ENCODE results near the gene FUT3. TPM values are rescaled to one million over a fixed set of nuclear protein-coding genes. Genes with fewer than 3 reads are reported as not detected.

The FUT3 gene
- total and polyA plus RNA-seq, 2 of the 4 experiments (the other 2 are of a cell fraction) = not detected

DNA sequence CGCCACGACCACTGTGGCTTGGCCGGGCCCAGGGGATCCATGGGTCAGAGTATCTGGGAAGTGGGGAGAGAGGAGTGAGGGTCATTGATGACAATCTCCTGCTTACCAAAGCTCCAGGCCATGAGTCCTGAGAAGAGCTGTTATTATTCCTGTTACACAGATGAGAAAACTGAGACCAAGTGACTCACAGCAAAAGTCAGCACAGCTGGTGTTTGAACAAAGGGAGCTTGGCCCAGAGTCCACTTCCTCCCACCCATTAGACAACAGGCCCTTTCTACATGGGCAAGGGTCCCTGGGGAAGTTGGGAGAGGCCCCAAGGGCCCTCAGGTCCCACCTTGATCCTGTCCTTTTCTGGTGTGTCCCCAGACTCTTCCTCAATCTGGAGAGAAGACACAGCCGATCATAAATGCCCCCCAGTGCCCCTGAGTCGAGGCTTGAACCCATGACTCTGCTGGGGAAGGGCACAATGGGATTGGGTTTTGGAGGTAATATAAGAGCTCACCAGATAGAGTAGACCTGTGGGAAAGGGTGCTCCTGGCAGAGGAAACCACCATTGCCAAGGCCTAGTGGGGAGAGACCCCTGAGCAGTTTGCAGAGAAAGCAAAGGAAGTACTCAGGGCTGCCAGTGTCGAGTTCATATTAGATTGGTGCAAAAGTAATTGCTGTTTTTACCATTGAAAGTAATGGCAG lies 18.6 kb downstream of the FUT3 start:
- BruUV-seq (replicated peaks) = no TSS peak
- Histone ChIP-seq H2AK5ac (ENCODE audit: low read depth, low read length) (no peak overlapping the region), H3K27me3 (ENCODE audit: control insufficient read depth, insufficient read depth, low read length) (peaks cover 3% of the 10 kb centered on the region; the same call in 1 of the 2 replicates), H3K18ac (ENCODE audit: low read depth, low read length) (no peak overlapping the region), H3K14ac (replicated peaks; ENCODE audit: low read depth, low read length) (no peak overlapping the region), H2BK20ac (ENCODE audit: low read depth, low read length) (no peak overlapping the region), H3K27ac (ENCODE audit: insufficient read depth, low read length) (no peak overlapping the region), H2BK15ac (ENCODE audit: low read depth, low read length) (no peak overlapping the region), H2BK5ac (ENCODE audit: low read depth, low read length, poor library complexity, severe bottlenecking) (no peak overlapping the region), H4K20me1 (ENCODE audit: insufficient read depth, low read length) (no peaks in the 10 kb centered on the region), H3K4me2 (ENCODE audit: low read depth, low read length) (no peak overlapping the region), H4K5ac (ENCODE audit: low read depth, low read length) (no peak overlapping the region), H3K23ac (ENCODE audit: low read depth, low read length) (no peak overlapping the region), H3K4ac (ENCODE audit: low read depth, low read length) (no peak overlapping the region), H2AK9ac (replicated peaks; ENCODE audit: low read depth, low read length, poor library complexity) (no peak overlapping the region), H3K9ac (ENCODE audit: low read depth, low read length) (no peak overlapping the region), H3K4me3 (ENCODE audit: insufficient read depth, low read depth, low read length) (no peak overlapping the region), H2BK120ac (ENCODE audit: low read depth, low read length) (no peak overlapping the region), H3K9me1 (ENCODE audit: insufficient read depth, low read length) (peaks cover 4% of the 10 kb centered on the region; the same call in 1 of the 2 replicates), H3K56ac (ENCODE audit: extremely low read depth, insufficient read depth, low read length) (no peak overlapping the region), H3K9me3 (ENCODE audit: control insufficient read depth, insufficient read depth, low read length) (no peaks in the 10 kb centered on the region), H3K4me1 (ENCODE audit: control insufficient read depth, insufficient read depth, low read length) (peaks cover 9% of the 10 kb centered on the region), H4K8ac (ENCODE audit: low read depth in 2 of 2, low read length in 2 of 2) (no peak overlapping the region), H2AFZ (replicated peaks; ENCODE audit: low read length, poor library complexity) (no peak overlapping the region), H3K36me3 (ENCODE audit: control insufficient read depth, insufficient read depth, low read length) (no peaks in the 10 kb centered on the region), H3K79me1 (ENCODE audit: low read depth in 1 of 2, low read length in 2 of 2) (peaks cover 0 to 6% of the 10 kb centered on the region in 2 experiments; a peak in 2 of 4 replicates), H4K91ac (ENCODE audit: insufficient read depth, low read depth, low read length) (no peak overlapping the region)
- DNase-seq = no peak
- dilution Hi-C loops (cut with HindIII; ENCODE audit: low sequenced_read_pairs, unreplicated experiment) = no loop called here
- TF ChIP-seq RFX5 (IDR thresholded peaks at IDR 0.05; ENCODE audit: low read depth, low read length) (no peak), NFE2L2 (IDR thresholded peaks at IDR 0.05; ENCODE audit: low read depth, low read length) (no peak), RAD21 (IDR thresholded peaks at IDR 0.05; ENCODE audit: low read length) (no peak), BHLHE40 (IDR thresholded peaks at IDR 0.05; ENCODE audit: low read depth, low read length) (no peak), CEBPB (IDR thresholded peaks at IDR 0.05; ENCODE audit: low read depth, low read length) (no peak), RCOR1 (IDR thresholded peaks at IDR 0.05; ENCODE audit: insufficient replicate concordance, low read length) (no peak), MAZ (IDR thresholded peaks at IDR 0.05; ENCODE audit: borderline replicate concordance, low read depth, low read length) (no peak)
- TF ChIP-seq, protein P1, sequence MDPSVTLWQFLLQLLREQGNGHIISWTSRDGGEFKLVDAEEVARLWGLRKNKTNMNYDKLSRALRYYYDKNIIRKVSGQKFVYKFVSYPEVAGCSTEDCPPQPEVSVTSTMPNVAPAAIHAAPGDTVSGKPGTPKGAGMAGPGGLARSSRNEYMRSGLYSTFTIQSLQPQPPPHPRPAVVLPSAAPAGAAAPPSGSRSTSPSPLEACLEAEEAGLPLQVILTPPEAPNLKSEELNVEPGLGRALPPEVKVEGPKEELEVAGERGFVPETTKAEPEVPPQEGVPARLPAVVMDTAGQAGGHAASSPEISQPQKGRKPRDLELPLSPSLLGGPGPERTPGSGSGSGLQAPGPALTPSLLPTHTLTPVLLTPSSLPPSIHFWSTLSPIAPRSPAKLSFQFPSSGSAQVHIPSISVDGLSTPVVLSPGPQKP (IDR thresholded peaks at IDR 0.05; ENCODE audit: borderline replicate concordance, low read depth, low read length) = no peak
- ATAC-seq (ENCODE audit: low read depth) = no peak
- in situ Hi-C loops (cut with MboI; ENCODE audit: low sequenced_read_pairs) = no loop called here
- POLR2A ChIA-PET (ENCODE audit: unreplicated experiment) = no interaction called here
- WGBS, 2 experiments (ENCODE audit: extremely low coverage in 2 of 2, insufficient read length in 1 of 2) = 73% methylated on average over 3 of the region's 6 CpGs; no CpG with 5 or more reads in 1 of the 2 experiments
- intact Hi-C loops (cut with micrococcal nuclease) = no loop called here
- CTCF ChIA-PET = no interaction called here
